ENCODE data around the gene CRYZL1.

CRYZL1 gene

GRCh38 chr21:33554982-33555344 lies 86.6 kb downstream of the CRYZL1 start:
- Histone ChIP-seq H3K9ac (ENCODE audit: low read length) (no peak overlapping the region), H3K4me1 (ENCODE audit: control insufficient read depth, low read depth, low read length) (no peaks in the 10 kb centered on the region), H3K36me3 (ENCODE audit: control insufficient read depth, low read depth, low read length) (peaks cover 95% of the 10 kb centered on the region), H3K27me3 (ENCODE audit: control insufficient read depth, insufficient read depth, low read length) (no peaks in the 10 kb centered on the region), H3K27ac (ENCODE audit: low read length) (no peak overlapping the region), H3K4me3 (ENCODE audit: low read length) (no peak overlapping the region), H3K9me3 (ENCODE audit: control insufficient read depth, low read depth, low read length) (no peaks in the 10 kb centered on the region)

GRCh38 chr21:33554236-33554981 lies 87.1 kb downstream of the CRYZL1 start:
- no peak overlapping the region for H3K4me3 ChIP-seq (ENCODE audit: low read length)

GRCh38 chr21:33552999-33553598 lies 88.4 kb downstream of the CRYZL1 start:
- H3K9ac ChIP-seq (ENCODE audit: low read length) = no peak overlapping the region
- no peak overlapping the region for H3K4me3 ChIP-seq (ENCODE audit: low read length)
- H3K9me3 ChIP-seq (ENCODE audit: control insufficient read depth, low read depth, low read length) = no peaks in the 10 kb centered on the region
- no peaks in the 10 kb centered on the region for H3K4me1 ChIP-seq (ENCODE audit: control insufficient read depth, low read depth, low read length)
- peaks cover 95% of the 10 kb centered on the region for H3K36me3 ChIP-seq (ENCODE audit: control insufficient read depth, low read depth, low read length)
- no peaks in the 10 kb centered on the region for H3K27me3 ChIP-seq (ENCODE audit: control insufficient read depth, insufficient read depth, low read length)
- H3K27ac ChIP-seq (ENCODE audit: low read length) = no peak overlapping the region

More at GRCh38 chr21:33554236-33554981, 87.1 kb downstream of the CRYZL1 start:
- Histone ChIP-seq H3K27me3 (ENCODE audit: control insufficient read depth, insufficient read depth, low read length) (no peaks in the 10 kb centered on the region), H3K9ac (ENCODE audit: low read length) (no peak overlapping the region), H3K27ac (ENCODE audit: low read length) (no peak overlapping the region), H3K36me3 (ENCODE audit: control insufficient read depth, low read depth, low read length) (peaks cover 95% of the 10 kb centered on the region), H3K9me3 (ENCODE audit: control insufficient read depth, low read depth, low read length) (no peaks in the 10 kb centered on the region), H3K4me1 (ENCODE audit: control insufficient read depth, low read depth, low read length) (no peaks in the 10 kb centered on the region)

GRCh38 chr21:33552093-33552998 lies 89.2 kb downstream of the CRYZL1 start:
- Histone ChIP-seq H3K36me3 (ENCODE audit: control insufficient read depth, low read depth, low read length) (peaks cover 94% of the 10 kb centered on the region), H3K27me3 (ENCODE audit: control insufficient read depth, insufficient read depth, low read length) (no peaks in the 10 kb centered on the region), H3K9ac (ENCODE audit: low read length) (no peak overlapping the region), H3K4me1 (ENCODE audit: control insufficient read depth, low read depth, low read length) (no peaks in the 10 kb centered on the region), H3K4me3 (ENCODE audit: low read length) (no peak overlapping the region), H3K9me3 (ENCODE audit: control insufficient read depth, low read depth, low read length) (no peaks in the 10 kb centered on the region), H3K27ac (ENCODE audit: low read length) (no peak overlapping the region)

- H3K27me3 ChIP-seq (ENCODE audit: control insufficient read depth, insufficient read depth, low read length) = no peaks in the 10 kb centered on the region
- H3K27ac ChIP-seq (ENCODE audit: low read length) = no peak overlapping the region
- H3K36me3 ChIP-seq (ENCODE audit: control insufficient read depth, low read depth, low read length) = peaks cover 94% of the 10 kb centered on the region
- no peak overlapping the region for H3K4me3 ChIP-seq (ENCODE audit: low read length)
- H3K4me1 ChIP-seq (ENCODE audit: control insufficient read depth, low read depth, low read length) = no peaks in the 10 kb centered on the region
- no peaks in the 10 kb centered on the region for H3K9me3 ChIP-seq (ENCODE audit: control insufficient read depth, low read depth, low read length)
- no peak overlapping the region for H3K9ac ChIP-seq (ENCODE audit: low read length)
Measured at GRCh38 chr21:33551664-33552063, 89.9 kb downstream of the CRYZL1 start.

GRCh38 chr21:33550772-33551660 lies 90.5 kb downstream of the CRYZL1 start:
- H3K4me3 ChIP-seq (ENCODE audit: low read length) = no peak overlapping the region
- H3K9me3 ChIP-seq (ENCODE audit: control insufficient read depth, low read depth, low read length) = no peaks in the 10 kb centered on the region
- no peak overlapping the region for H3K9ac ChIP-seq (ENCODE audit: low read length)
- H3K4me1 ChIP-seq (ENCODE audit: control insufficient read depth, low read depth, low read length) = no peaks in the 10 kb centered on the region
- no peak overlapping the region for H3K27ac ChIP-seq (ENCODE audit: low read length)
- no peaks in the 10 kb centered on the region for H3K27me3 ChIP-seq (ENCODE audit: control insufficient read depth, insufficient read depth, low read length)
- peaks cover 93% of the 10 kb centered on the region for H3K36me3 ChIP-seq (ENCODE audit: control insufficient read depth, low read depth, low read length)

GRCh38 chr21:33549848-33550771 lies 91.4 kb downstream of the CRYZL1 start:
- Histone ChIP-seq H3K27ac (ENCODE audit: low read length) (no peak overlapping the region), H3K27me3 (ENCODE audit: control insufficient read depth, insufficient read depth, low read length) (no peaks in the 10 kb centered on the region), H3K4me1 (ENCODE audit: control insufficient read depth, low read depth, low read length) (peaks cover 4% of the 10 kb centered on the region), H3K9me3 (ENCODE audit: control insufficient read depth, low read depth, low read length) (no peaks in the 10 kb centered on the region), H3K9ac (ENCODE audit: low read length) (no peak overlapping the region), H3K36me3 (ENCODE audit: control insufficient read depth, low read depth, low read length) (peaks cover 85% of the 10 kb centered on the region), H3K4me3 (ENCODE audit: low read length) (no peak overlapping the region)

- H3K36me3 ChIP-seq (ENCODE audit: control insufficient read depth, low read depth, low read length) = peaks cover 47% of the 10 kb centered on the region
- no peak overlapping the region for H3K9ac ChIP-seq (ENCODE audit: low read length)
Measured at GRCh38 chr21:33546086-33546485, 95.5 kb downstream of the CRYZL1 start.

GRCh38 chr21:33544451-33545195 lies 96.9 kb downstream of the CRYZL1 start:
- Histone ChIP-seq H3K4me1 (ENCODE audit: control insufficient read depth, low read depth, low read length) (peaks cover 11% of the 10 kb centered on the region), H3K9ac (ENCODE audit: low read length) (peak overlapping the region; percentile 100), H3K36me3 (ENCODE audit: control insufficient read depth, low read depth, low read length) (peaks cover 39% of the 10 kb centered on the region), H3K9me3 (ENCODE audit: control insufficient read depth, low read depth, low read length) (no peaks in the 10 kb centered on the region), H3K27ac (ENCODE audit: low read length) (no peak overlapping the region), H3K4me3 (ENCODE audit: low read length) (peak overlapping the region; percentile 100), H3K27me3 (ENCODE audit: control insufficient read depth, insufficient read depth, low read length) (no peaks in the 10 kb centered on the region)

More at GRCh38 chr21:33546086-33546485, 95.5 kb downstream of the CRYZL1 start:
- Histone ChIP-seq H3K9me3 (ENCODE audit: control insufficient read depth, low read depth, low read length) (no peaks in the 10 kb centered on the region), H3K4me1 (ENCODE audit: control insufficient read depth, low read depth, low read length) (peaks cover 4% of the 10 kb centered on the region), H3K27ac (ENCODE audit: low read length) (no peak overlapping the region), H3K27me3 (ENCODE audit: control insufficient read depth, insufficient read depth, low read length) (no peaks in the 10 kb centered on the region), H3K4me3 (ENCODE audit: low read length) (no peak overlapping the region)

Measured in iPS-18a (cell line).